GM12865 (cell line): ENCODE results near the gene NAT10.

Experiments used
- DNase-seq: peaks from one replicate; pipeline ENCODE4 v3.0.0; 2010; ENCODE audit warnings: low read depth
- H3K4me3 ChIP-seq: 2 replicates; pipeline ENCODE4 v1.5.1; 2011; ENCODE audit warnings: mild to moderate bottlenecking, low read depth, low read length, control low read depth
- CTCF ChIP-seq: IDR thresholded peaks from 2 replicates; pipeline ENCODE4 v1.5.1; 2011; ENCODE audit warnings: low read length, control low read depth, low read depth, inconsistent platforms; ENCODE audit not compliant: insufficient read depth; ENCODE audit errors: missing control alignments

NAT10 gene

DNA sequence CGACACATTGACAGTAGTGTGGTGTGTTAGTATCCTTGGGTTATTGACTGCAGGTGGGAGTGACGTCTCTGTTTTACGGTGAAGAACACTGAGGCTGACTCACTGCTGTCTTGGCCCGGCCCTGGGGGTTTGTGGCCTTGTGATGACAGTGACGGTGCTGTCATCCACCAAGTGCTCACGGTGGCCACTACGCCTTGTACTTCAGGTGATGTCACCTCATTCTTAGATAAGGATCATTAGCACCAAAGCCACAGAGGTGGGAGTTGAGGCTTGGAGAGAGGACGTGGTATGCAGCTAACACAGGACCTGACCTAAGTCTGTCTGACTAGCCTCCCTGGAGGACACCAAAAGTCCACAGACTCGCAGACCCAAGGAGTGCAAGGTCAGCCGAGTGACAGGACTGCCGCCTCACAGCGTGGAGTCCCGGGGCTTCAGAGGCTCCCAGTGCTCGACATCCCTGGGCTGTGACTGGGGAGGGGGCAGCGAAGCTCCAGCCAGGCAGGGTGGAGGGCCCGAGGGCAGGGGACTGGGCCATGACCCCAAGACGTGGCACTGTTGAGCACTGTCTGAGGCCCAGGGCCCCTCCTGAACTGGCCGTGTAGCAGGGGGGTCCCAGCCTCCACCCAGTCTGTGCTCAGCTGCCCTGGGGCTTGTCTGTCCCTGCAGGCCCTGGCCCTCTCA lies 56.5 kb downstream of the NAT10 start:
- no peak for DNase-seq
- H3K4me3 ChIP-seq: no peak overlapping the region
- TF ChIP-seq CTCF: no peak

DNA sequence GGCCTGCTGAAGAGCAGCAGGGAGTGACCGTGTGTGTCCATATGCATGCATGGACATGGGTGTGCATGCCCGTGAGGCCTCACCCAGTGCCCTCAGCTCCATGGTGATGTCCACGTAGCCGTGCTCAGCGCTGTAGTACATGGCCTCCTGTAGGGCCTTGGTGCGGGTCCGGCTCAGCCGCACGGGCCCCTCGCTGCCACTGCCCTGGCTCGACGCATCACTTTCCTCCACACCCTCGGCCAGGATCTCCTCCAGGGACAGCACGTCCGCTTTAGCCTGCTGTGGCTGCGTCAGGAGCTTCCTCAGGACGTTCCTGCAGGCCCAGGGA lies 57.0 kb downstream of the NAT10 start:
- DNase-seq: no peak
- TF ChIP-seq CTCF: no peak
- H3K4me3 ChIP-seq: no peak overlapping the region

DNA sequence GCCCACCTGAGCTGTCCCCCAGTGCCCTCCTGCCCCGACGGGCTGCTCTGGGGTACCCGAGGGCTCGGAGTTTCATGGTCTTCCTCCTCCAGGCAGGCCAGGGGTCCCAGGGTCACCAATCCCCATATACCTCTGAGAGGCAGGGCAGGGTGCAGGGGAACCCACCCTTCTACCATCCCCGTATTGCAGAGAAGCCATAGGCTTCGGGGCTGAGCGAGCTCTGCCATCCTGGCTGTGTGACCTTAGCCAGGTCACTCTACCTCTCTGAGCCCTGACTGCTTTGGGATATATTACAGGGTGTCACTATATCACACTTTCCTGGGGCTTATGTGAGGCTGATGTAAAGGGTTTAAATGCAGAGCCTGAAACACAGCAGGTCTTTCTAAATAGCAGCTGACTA lies 57.4 kb downstream of the NAT10 start:
- no peak for DNase-seq
- H3K4me3 ChIP-seq: no peak overlapping the region
- TF ChIP-seq CTCF: no peak

- TF ChIP-seq CTCF: no peak
- H3K4me3 ChIP-seq: no peak overlapping the region
- no peak for DNase-seq
These were observed 59.7 kb downstream of the NAT10 start for GRCh38 chr11:34165121-34165520.

GRCh38 chr11:34165786-34166555 lies 60.5 kb downstream of the NAT10 start:
- H3K4me3 ChIP-seq: no peak overlapping the region
- DNase-seq: no peak
- no peak for TF ChIP-seq CTCF

DNA sequence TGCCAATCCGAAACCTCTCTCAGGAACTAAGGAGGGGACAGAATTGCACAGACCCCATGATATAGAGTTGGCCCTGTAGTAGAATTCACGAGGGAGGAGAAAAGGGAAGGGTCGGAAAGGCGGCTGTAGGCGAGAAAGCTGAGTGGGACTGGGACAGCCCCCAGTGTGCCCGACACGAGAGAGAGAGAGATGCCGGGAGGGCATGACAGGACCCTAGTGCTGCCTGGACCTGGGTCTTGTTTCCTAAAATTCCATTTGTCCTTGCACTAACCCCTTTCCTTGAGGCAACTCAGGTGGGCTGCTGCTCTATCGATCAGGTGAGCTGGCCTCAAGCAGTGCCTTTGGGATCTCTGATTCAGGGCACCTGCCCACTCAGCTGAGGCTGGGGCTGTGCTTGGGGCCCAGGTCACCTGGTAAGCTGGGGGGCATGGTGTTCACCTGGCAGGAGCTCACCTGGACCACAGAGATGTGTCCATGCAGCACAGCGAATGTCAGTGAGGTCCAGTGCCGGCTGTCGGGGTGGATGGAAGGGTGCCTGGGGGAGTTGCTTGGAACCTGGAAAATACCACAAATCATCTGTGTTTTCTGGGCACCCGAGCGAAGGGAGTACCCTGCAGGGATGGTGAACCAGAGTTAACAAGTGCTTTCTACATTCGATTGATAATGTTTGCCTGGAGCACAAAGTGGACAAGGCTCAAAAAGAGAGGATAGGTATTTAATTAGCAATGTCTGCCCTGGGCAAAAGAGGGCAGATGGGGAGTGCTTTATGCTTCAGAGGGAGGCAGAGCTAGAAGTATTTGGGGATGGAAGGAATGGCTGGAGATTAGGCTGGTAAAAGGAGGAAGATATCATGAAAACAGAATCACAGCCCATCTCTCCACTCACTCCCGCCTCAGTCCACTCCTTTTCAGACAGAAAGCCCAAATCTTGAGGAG lies 61.6 kb downstream of the NAT10 start:
- TF ChIP-seq CTCF: no peak

More for the DNA sequence above, 61.6 kb downstream of the NAT10 start:
- DNase-seq: no peak
- H3K4me3 ChIP-seq: no peak overlapping the region
